ENCODE results near the gene KRTAP4-8.

DNA sequence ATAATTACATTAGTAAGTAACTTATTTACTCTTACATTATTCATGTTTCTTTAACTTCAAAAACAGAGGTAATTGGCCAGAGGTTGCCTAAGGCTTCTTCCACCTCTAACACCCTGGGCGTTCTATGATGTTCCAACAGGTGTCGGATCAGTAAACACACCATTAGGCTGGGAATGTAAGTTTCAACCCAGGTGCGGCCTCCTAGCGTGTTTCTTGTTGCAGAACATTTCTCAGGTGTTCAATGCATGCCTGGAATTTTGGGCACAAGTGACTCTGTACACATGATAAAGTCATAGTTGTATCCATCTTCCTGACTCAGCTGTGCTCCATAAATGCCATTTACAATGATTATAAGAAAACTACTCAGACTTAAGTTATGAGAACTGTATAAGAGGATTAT lies 43.9 kb downstream of the KRTAP4-8 start:
- TF ChIP-seq EZH2 (IDR thresholded peaks at IDR 0.05; ENCODE audit: low read depth) (no peak), CTCF (conservative IDR thresholded peaks at IDR 0.05) (no peak)
